Upper lobe of right lung (tissue), 1 donor: ENCODE measurements around the gene TASP1. TPM values are rescaled to one million over a fixed set of nuclear protein-coding genes. Genes with fewer than 3 reads are reported as not detected.
"Not testable (repeated sequence)": the region's sequence is repeated elsewhere in the genome, so short reads cannot be mapped to it uniquely, and the experiment has no call there.

Source experiments
- ATAC-seq: fragments of 200-7000 bp; cut with Tn5 transposase; one replicate; pipeline ENCODE4 v1.9.1; 2020; ENCODE audit warnings: mild to moderate bottlenecking, moderate library complexity
- DNase-seq: peaks from one replicate; pipeline ENCODE4 v3.0.0-alpha.2; 2020
- H3K27ac ChIP-seq: fragments of 200-600 bp; one replicate; pipeline ENCODE4 v1.8.0; 2022
- H3K27me3 ChIP-seq: fragments of 200-600 bp; one replicate; pipeline ENCODE4 v1.8.0; 2022; ENCODE audit warnings: mild to moderate bottlenecking
- H3K36me3 ChIP-seq: fragments of 200-600 bp; one replicate; pipeline ENCODE4 v1.8.0; 2022
- H3K4me1 ChIP-seq: fragments of 200-600 bp; one replicate; pipeline ENCODE4 v1.8.0; 2022
- H3K4me3 ChIP-seq: fragments of 200-600 bp; one replicate; pipeline ENCODE4 v1.8.0; 2022; ENCODE audit warnings: mild to moderate bottlenecking
- H3K9me3 ChIP-seq: fragments of 200-600 bp; one replicate; pipeline ENCODE4 v1.8.0; 2022
- intact Hi-C: fragments of 100-400 bp; cut with DNase I; formaldehyde crosslinking; loops from one replicate; pipeline ENCODE4 v1.11.0; 2022
- total RNA-seq: library from RNA; stranded (reverse); fragmentation: NEBNext Ultra II Directional; extraction: Animal tissue kit (Norgen Biotek cat#: 25700); gene quantifications from one replicate; pipeline ENCODE4 v1.2.1, GENCODE V29; 2021
- TF ChIP-seq, protein P1 (sequence below): fragments of 200-600 bp; IDR thresholded peaks from one replicate; pipeline ENCODE4 v1.8.0; 2022; ENCODE audit warnings: antibody characterized with exemption
- donor health status: DM: no; HTN: yes; CAD: no; lungs with severe emphysema.

Gene TASP1
- total RNA-seq, 1 donor from 2014 or later = 17.1 TPM

GRCh38 chr20:13392391-13392790, 246.3 kb downstream of the TASP1 start:
- no peaks in the 10 kb centered on the region for H3K4me1 ChIP-seq
- ATAC-seq = no peak
- no peak for DNase-seq
- H3K27me3 ChIP-seq = no peaks in the 10 kb centered on the region
- H3K36me3 ChIP-seq = peaks cover 3% of the 10 kb centered on the region
- no peak overlapping the region for H3K27ac ChIP-seq
- intact Hi-C loops = no loop called here
- H3K9me3 ChIP-seq = no peaks in the 10 kb centered on the region
- TF ChIP-seq, protein P1, sequence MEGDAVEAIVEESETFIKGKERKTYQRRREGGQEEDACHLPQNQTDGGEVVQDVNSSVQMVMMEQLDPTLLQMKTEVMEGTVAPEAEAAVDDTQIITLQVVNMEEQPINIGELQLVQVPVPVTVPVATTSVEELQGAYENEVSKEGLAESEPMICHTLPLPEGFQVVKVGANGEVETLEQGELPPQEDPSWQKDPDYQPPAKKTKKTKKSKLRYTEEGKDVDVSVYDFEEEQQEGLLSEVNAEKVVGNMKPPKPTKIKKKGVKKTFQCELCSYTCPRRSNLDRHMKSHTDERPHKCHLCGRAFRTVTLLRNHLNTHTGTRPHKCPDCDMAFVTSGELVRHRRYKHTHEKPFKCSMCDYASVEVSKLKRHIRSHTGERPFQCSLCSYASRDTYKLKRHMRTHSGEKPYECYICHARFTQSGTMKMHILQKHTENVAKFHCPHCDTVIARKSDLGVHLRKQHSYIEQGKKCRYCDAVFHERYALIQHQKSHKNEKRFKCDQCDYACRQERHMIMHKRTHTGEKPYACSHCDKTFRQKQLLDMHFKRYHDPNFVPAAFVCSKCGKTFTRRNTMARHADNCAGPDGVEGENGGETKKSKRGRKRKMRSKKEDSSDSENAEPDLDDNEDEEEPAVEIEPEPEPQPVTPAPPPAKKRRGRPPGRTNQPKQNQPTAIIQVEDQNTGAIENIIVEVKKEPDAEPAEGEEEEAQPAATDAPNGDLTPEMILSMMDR = no peak
- H3K4me3 ChIP-seq = no peak overlapping the region

GRCh38 chr20:13389115-13389514, 249.6 kb downstream of the TASP1 start:
- peaks cover 3% of the 10 kb centered on the region for H3K36me3 ChIP-seq
- TF ChIP-seq, protein P1 = no peak
- no peaks in the 10 kb centered on the region for H3K27me3 ChIP-seq
- no peak for DNase-seq
- no peak overlapping the region for H3K27ac ChIP-seq
- H3K4me3 ChIP-seq = no peak overlapping the region
- no peaks in the 10 kb centered on the region for H3K9me3 ChIP-seq
- intact Hi-C loops = no loop called here
- ATAC-seq = no peak
- H3K4me1 ChIP-seq = no peaks in the 10 kb centered on the region

GRCh38 chr20:13384132-13384531, 254.6 kb downstream of the TASP1 start:
- H3K4me3 ChIP-seq = no peak overlapping the region
- no peaks in the 10 kb centered on the region for H3K4me1 ChIP-seq
- H3K9me3 ChIP-seq = no peaks in the 10 kb centered on the region
- intact Hi-C loops = no loop called here
- DNase-seq (no peak), ATAC-seq (no peak)
- no peak overlapping the region for H3K27ac ChIP-seq
- TF ChIP-seq, protein P1 = no peak
- H3K36me3 ChIP-seq = no peaks in the 10 kb centered on the region
- no peaks in the 10 kb centered on the region for H3K27me3 ChIP-seq

DNA sequence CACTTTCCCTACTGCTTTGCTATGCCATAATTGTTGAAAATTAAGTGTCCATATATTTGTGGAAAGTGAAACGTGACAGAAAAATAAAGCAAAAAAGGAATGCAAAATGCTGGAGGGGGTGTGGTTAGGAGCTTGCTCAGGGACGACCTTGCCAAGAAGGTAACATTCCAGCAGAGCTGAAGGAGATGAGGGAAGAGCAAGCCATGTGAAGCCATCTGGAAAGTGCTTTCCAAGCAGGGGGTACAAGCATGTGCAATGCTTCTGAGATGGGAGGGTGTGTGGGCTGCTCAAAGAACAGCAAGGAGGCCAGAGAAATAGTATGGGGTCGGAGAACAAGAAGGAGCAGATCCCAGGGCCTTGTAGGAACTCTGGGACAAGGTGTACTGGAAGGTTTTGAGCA, 255.9 kb downstream of the TASP1 start:
- intact Hi-C loops = no loop called here
- DNase-seq = no peak
- no peaks in the 10 kb centered on the region for H3K36me3 ChIP-seq
- no peaks in the 10 kb centered on the region for H3K4me1 ChIP-seq
- ATAC-seq = no peak
- no peak overlapping the region for H3K4me3 ChIP-seq
- no peaks in the 10 kb centered on the region for H3K9me3 ChIP-seq
- H3K27me3 ChIP-seq = no peaks in the 10 kb centered on the region
- TF ChIP-seq, protein P1 = no peak
- H3K27ac ChIP-seq = no peak overlapping the region

DNA sequence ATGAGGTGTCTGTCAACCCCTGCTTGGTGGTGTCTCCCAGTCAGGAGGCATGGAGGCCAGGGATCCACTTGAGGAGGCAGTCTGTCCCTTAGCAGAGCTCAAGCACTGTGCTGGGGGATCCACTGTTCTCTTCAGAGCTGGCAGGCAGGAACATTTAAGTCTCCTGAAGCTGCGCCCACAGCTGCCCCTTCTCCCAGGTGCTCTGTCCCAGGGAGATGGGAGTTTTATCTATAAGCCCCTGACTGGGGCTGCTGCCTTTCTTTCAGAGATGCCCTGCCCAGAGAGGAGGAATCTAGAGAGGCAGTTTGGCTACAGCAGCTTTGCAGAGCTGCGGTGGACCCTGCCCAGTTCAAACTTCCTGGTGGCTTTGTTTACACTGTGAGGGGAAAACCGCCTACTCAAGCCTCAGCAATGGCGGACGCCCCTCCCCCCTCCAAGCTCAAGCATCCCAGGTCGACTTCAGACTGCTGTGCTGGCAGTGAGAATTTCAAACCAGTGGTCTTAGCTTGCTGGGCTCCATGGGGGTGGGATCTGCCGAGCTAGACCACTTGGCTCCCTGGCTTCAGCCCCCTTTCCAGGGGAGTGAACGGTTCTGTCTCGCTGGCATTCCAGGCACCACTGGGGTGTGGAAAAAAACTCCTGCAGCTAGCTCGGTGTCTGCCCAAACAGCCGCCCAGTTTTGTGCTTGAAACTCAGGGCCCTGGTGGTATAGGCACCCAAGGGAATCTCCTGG, 258.1 kb downstream of the TASP1 start:
- H3K4me1 ChIP-seq, intact Hi-C loops, H3K27me3 ChIP-seq, H3K9me3 ChIP-seq, H3K36me3 ChIP-seq, ATAC-seq, DNase-seq, H3K27ac ChIP-seq, H3K4me3 ChIP-seq: not testable (repeated sequence)

GRCh38 chr20:13373400-13373799, 265.3 kb downstream of the TASP1 start:
- Histone ChIP-seq H3K36me3 (no peaks in the 10 kb centered on the region), H3K4me3 (no peak overlapping the region), H3K4me1 (no peaks in the 10 kb centered on the region), H3K27me3 (no peaks in the 10 kb centered on the region), H3K27ac (no peak overlapping the region), H3K9me3 (no peaks in the 10 kb centered on the region)
- no peak for ATAC-seq
- no peak for DNase-seq
- intact Hi-C loops = no loop called here
- TF ChIP-seq, protein P1 = no peak
